ENCODE results near the gene TTC34.

- TF ChIP-seq EZH2phosphoT487 (IDR thresholded peaks at IDR 0.05; ENCODE audit: borderline replicate concordance) (no peak), CTCF (conservative IDR thresholded peaks at IDR 0.05; ENCODE audit: low read length) (no peak)
Measured at GRCh38 chr1:2801046-2801445, 447 bp downstream of the TTC34 start.

Data from Loucy (cell line).